RPMI7951 (cell line): Measurements from ENCODE around the gene ESRRB. TPM values are rescaled to one million over a fixed set of nuclear protein-coding genes. Genes with fewer than 3 reads are reported as not detected.

ENCODE experiments used
- DNase-seq: peaks from one replicate; pipeline ENCODE4 v3.0.0-alpha.2; 2012; ENCODE audit warnings: low read depth
- total RNA-seq: library from RNA; depleted of rRNA; stranded (reverse); fragments of >200 nt; shearing (Covaris generic); gene quantifications from 2 replicates; pipeline ENCODE4 v1.2.3, GENCODE V29; 2014

Gene ESRRB
- total RNA-seq, 1 experiment from 2014 or later = not detected

DNA sequence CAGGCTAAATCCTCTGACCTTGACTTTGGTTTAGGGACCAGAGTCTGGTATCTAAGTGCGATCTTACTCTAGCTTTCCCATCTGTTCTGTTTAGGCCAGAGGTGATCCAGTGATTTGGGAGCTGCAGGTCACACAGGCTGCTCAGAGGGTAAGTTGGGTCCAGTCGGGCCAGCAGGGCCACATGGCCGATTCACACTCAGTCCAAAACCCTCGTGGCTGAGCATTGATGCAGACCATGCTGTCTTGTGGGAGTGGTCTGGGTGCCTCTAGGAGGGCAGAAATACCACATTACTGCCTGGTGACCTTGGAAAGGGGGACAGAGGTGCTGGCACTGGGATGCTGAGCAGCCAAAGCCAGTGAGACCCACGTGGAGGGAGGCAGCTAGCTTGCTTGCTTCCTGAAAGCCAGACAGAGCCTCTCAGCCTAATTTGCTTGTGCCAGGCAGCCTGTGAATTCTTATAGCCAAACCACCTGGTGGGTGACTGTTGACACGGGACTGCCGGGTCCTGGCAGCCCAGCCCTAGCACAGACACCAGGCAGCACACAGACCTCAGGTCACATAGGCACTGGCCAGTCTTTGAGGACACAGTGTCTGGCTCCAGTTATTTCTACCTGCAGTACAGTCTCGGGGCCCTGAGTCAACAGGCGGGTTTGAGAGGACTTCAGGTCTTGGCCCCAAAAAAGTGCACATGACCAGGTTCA, 31.7 kb downstream of the ESRRB start:
- DNase-seq = no peak

DNA sequence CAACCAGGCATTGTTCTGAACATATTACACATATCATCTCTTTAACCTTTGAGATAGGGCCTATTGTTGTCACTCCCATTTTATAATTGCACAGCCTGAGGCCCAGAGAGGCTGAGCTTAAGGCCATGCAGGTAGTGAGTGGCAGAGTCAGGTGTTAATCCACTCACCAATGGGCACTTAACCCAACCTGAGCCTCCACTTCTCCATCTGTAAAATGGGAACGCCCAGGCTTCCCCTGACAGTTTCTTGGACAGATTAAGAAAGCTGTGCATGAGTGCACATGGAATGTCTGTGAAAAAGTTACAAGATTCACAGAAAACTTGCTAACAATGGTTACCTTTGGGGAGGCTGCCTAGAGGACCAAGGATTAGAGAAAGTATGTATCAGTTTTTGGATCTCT, 32.9 kb downstream of the ESRRB start:
- no peak for DNase-seq

DNA sequence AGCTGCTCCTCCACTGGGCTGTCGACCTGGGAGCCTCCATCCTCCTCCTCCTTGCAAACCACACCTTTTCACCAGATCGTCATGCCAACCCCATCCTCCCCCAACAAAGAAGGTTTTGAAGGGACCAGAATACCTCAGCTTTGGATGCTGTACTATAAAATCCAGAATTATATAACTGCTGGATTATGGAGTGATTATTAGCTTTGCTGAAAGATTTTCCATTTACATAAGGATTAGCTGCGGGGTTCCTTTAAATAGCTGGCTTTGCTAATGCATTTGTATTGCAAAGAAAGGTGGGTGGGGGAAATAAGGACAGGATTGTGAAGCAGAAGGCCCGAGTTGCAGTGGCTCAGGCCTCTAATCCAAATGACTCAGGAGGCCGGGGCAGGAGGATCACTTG, 36.6 kb downstream of the ESRRB start:
- no peak for DNase-seq

DNA sequence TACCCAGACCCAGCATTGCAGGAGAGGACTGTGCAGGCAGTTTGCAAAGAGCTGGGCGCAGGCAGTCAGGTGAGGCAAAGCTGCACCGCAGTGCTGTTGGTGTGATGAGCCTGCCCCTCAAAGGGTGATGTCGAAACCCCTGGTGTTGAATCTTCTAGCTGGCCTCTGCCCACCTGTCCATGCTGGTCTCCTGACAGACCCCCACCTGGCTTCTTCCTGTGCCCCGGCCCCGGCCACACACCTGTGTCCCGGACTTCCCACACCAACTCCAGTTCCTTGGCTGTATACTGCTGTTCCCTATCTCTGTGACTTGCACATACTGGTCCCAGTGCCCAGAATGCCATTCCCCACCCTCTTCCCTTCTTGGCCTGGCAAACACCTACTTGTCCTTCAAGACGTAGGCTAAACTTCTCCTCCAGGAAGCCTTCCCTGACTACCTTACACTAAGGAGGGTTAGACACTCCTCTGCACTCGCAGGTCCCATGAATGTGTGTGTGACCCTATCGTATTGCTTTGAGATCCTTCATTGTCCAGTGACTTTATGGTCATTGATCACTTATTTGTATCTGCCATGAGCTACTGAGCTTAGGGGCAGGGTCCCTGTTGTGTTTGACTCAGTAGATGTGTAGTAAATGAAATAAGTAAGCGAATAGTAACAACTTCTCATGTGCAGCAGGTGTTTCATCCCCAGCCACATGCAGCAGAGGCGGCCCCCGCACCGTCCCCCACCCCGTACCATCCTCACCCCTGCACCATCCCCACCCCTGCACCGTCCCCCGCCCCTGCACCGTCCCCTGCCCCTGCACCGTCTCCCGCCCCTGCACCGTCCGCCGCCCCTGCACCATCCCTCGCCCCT, 37.4 kb downstream of the ESRRB start:
- no peak for DNase-seq

DNA sequence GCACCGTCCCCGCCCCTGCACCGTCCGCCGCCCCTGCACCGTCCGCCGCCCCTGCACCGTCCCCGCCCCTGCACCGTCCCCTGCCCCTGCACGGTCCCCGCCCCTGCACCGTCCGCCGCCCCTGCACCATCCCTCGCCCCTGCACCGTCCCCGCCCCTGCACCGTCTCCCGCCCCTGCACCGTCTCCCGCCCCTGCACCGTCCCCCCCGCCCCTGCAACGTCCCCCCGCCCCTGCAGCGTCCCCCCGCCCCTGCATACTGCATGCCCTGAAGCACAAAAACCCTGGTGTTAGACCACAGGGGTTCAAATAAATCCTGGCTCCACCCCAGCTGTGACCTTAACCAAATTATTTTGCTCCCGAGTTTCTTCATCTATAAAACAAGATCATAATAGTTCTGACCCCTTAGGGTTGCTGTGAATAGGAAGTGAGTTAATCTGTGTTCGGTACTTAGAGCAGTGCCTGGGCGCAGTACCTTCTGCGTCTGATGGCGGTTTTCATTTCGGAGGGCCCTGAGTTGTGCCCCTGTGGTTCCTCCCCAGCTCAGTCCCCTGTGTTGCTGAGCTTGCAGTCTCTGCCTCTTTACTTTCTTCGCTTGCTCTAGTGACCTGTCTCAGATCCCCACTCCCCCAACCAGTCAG, 38.1 kb downstream of the ESRRB start:
- no peak for DNase-seq

DNA sequence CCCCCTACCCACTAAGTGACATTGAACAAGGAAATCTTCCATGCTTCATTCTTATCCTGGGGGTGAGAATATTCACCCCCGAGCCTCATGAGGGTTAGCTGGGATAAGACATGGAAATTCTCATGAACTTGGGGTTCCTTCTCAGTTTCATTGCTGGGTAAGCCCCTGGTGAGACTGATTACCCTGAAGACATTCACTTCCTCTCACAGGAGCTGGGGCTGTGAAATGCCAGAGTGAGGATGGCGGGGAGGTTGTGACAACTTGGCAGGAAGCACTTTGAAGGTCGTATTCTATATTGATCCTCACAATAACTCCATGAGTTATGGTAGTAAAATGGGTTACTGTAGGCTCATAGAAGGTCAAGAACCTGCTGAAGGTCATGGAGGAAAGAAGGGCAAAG, 43.5 kb downstream of the ESRRB start:
- DNase-seq = no peak

DNA sequence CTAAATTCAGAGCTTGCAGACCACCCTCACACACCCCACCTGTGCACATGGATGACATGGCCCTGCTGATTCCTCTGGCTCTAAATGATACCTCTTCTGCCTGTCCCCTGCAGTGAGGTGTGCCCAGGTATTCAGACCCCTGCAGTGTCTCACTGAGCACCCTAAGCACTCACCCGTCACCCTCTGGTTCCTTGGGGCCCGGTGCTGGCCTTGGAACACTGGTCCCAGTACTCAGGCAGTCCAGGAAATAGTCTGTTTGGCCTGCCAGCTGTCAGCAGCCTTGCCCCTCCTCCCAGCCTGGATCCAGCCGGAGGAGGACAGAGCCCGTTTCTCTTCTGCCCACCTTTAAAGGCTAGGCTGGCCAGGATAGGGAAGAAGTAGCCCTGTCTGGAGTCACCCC, 44.9 kb downstream of the ESRRB start:
- DNase-seq = no peak

DNA sequence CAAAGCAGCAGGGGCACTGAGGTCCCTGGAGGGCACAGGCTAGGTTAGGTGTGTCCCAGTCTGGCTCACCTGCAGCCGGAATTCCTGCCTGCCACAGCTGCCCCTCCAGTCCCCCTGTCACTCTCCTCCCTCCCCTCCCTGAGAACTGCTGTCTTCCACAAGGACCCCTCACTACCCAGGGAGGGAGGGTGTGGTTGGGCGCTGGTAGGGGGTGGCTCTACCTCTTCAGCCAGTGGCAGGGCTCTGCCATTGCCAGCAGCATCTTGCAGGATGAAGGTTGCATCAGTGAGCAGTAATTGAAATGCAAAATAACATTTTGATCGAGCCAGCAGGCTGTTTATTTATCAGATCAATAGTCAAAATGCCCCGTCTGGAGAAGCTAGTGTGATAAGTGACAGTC, 45.7 kb downstream of the ESRRB start:
- no peak for DNase-seq

DNA sequence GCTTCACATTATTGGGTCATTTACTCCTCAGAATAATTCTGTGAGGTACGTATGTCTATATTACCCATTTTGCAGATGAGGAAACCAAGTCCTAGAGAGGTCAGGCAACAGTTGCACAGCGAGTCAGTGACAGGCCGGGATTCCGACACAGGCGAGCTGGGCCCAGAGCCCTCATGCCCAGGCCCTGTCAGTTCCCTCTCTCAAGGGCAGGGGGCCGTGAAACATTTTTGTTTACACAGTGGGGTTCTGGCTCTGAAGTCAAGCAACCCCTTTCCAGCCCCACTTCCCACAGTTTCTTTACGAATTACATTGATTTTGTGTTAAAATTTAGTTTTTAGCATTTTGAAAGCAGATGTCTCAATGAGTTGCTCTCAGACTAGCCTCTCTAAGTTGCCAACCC, 46.7 kb downstream of the ESRRB start:
- DNase-seq = no peak

DNA sequence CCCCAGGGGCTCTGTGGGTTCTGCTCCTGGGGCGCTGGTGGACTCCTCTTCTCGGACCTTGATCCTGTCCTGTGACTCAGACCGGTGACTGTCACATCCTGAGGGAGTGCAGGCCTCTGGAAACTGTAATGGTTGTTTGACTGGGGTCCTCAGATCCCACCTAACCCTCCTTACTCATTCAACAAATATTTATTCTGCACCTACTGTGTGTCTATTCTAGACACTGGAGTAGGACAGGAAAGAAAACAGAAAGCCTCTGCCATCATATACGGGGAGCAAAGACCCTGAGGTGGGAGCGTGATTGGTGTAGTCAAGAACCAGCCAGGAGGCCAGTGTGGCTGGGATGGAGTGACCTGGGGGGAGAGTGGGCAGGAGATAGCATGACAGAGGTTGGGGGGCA, 47.6 kb downstream of the ESRRB start:
- DNase-seq = no peak

DNA sequence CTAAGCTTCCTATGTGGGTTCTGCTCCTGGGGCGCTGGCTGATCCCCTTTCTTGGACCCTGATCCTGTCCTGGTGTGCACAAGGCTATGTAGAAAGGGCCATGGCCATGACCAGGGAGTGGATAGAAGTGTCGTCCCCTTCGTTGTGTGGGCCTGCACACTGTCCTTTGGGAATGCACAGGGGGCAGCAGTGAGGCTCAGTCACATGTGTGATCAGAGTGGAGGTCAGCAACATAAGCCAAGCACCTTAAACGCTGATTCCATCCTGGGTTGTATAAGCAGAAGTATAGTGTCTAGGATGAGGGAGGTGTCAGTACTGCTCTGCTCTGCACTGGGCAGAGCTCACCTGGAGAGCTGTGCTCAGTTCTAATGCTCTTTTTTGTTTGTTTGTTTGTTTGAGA, 48.4 kb downstream of the ESRRB start:
- no peak for DNase-seq

DNA sequence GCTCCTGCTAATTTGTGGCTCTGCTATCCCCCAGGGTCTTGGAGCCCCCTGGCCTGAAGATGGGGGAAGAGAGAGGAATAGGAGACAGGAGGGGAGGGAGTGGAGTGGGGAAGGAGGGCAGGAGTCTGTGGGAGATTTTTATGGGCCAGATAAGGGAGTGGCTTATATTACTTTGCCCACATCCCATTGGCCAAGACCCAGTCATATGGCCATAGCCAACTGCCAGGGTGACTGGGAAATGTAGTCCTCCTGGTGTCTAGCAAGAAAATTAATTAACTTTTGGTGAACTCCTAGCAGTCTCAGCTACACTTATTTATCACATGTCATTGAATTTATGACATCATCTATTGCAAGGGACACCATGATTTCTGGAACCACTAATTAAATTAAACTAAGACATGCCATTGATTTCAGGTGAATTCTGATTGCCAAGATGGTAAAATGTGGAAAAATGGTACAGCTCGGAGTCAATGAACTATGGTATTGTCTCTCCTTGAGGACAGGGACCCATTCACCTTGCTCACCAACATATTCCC, 50.3 kb downstream of the ESRRB start:
- peak; percentile 2 for DNase-seq

DNA sequence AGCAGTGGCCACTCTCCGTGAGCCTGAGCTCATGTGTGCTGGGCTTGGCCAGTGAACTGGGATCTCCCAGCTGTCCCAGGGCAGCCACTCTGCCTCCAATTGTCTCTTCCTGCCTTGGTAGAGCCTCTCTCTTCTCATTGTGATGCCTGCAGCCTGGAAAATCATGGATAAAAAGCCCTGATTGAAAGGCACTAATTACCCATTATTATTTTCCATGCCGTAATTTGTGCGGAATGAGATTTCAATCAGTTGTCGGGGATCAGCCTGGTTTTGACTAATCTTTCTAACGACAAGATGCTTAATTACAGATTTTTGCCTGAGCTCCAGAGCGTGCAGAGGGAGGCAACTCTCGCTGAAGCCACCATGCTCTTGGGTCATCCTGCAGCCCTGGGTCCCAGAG, 52.7 kb downstream of the ESRRB start:
- DNase-seq = no peak

DNA sequence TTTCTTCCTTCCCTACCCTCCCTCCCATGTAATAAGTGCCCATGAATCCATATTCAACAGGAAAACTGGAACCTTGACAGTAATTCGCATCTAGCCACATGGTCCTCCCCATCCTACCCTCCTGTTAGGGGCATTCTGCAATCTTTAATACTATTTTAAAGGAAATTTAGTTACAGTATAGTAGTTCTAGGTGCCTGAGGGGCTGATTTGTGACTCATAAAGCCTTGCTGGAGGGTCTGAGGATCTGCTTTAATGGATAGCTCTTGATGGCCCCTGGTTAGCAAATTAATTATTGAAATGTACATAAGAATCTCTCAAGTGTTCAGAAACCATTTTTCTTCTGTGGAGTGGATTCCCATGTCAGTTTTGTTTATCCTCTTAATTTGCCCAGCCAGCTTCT, 54.1 kb downstream of the ESRRB start:
- DNase-seq = no peak

DNA sequence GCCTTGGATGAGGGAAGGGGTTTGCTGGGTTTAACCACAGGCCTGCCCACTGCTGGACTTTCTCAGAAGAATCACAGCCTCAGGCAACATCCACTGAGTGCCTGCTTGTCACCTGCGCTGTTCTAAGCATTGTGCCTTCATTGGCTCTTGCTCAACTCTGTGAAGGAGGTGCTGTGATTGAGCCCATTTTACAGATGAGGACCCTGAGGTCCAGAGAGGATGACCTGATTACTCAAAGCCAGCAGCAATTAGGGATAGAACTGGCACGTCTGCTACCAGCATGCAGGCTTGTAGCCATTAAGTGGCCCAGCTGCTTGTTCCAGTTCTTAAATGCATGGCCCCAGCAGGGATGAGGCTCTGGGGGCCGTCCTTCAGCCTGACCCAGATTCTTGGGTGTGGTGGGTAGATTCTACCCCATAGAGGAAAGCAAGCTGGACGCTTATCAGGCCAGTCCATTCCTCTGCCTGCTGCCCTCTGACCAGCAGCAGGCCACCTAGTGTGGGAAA, 54.6 kb downstream of the ESRRB start:
- DNase-seq = no peak

DNA sequence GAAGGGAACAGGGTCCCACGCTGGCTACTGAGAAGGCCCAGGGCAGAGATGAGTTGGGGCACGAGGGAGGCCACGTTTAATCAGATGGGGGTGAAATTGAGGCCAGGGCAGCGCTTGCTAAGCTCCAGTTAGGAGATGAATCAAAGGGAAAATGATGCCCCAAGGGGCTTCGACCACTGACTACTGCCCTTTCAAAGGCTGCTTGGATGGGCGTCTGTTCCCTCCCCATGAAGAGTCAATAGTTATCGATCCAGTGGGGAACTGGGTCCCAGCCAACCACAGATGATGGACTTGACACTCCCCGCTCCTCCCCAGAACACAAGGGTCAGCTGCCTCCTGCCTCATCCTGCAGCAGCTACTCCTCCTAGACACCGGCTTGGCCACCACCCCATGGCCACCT, 55.6 kb downstream of the ESRRB start:
- no peak for DNase-seq

DNA sequence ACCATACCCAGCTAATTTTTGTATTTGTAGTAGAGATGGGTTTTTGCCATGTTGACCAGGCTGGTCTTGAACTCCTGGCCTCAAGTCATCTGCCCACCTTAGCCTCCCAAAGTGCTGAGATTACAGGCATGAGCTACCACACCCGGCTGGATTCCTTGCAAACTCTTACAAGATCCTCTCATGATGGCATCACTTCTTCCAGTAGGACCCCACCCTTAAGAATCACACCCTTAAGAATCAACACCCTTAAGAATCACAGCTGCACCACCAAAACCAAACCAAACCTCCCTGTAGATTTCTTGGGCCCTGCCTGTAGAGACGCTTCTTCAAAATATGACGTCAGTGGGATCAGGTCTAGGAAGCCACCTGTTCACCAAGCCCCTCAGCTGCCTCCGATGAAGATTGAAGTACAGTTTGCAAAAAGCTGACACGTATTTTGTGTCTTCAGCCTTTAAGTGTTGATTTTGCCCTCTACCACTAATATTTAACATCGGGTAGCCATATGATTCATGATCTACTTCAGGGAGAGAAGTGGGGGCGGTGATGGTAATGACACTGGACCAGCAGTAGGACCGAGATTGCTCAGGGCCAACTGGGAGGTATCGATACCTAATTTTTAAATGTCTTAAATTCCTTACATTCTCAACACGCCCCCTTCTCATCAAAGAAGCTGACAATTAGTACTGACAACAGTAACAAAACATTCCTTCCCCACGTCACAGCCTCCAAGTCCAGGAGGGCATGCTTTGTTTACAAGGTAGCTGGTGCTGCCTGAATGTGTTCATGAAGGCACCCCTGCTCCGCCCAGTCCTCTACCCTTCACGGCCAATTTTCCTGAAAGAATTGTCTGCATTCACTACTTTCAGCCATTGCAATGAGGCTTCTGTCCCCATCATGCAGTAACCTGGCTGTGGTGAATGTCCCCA, 57.2 kb downstream of the ESRRB start:
- DNase-seq = no peak

DNA sequence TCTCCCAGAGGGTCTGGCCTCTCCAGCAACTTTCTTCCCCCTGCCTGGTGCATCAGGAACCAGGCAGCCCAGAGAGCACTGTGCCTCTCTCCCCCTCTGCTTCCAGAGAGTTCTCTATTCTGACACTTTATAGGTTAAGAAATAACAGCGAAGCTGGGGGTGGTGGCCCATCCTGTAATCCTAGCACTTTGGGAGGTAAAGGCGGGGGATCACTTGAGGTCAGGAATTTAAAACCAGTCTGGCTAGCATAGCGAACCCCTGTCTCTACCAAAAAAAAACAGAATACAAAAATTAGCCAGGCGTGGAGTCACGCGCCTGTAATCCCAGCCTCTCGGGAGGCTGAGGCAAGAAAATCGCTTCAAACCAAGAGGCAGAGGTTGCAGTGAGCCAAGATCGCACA, 58.3 kb downstream of the ESRRB start:
- DNase-seq = no peak

DNA sequence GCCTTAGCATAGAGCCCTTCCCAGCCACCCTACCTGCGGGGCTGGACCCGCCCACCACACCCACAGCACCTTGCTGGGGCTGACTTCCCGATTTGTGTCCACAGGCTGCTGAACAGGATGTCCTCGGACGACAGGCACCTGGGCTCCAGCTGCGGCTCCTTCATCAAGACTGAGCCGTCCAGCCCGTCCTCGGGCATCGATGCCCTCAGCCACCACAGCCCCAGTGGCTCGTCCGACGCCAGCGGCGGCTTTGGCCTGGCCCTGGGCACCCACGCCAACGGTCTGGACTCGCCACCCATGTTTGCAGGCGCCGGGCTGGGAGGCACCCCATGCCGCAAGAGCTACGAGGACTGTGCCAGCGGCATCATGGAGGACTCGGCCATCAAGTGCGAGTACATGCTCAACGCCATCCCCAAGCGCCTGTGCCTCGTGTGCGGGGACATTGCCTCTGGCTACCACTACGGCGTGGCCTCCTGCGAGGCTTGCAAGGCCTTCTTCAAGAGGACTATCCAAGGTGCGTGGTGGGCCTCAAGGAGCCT, 63.4 kb downstream of the ESRRB start:
- no peak for DNase-seq

DNA sequence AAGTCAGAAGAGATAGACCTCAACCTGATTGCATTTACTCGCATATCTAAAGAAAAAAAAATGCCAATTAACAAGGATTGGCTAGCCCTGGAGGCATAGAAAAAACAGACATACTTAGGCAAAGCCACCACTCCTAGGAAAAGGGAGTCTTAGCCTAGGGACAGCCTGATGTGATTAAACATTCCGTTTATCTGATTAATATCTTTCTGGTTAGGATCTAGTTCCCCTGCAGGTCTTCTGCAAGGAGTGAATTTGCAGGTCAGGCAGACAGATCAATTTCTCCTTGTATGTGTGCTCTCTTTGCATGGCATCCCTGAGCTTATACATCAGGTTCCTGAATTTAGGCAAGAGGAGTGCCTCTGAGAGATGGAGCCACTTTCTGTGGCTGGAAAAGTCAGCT, 70.5 kb downstream of the ESRRB start:
- no peak for DNase-seq

DNA sequence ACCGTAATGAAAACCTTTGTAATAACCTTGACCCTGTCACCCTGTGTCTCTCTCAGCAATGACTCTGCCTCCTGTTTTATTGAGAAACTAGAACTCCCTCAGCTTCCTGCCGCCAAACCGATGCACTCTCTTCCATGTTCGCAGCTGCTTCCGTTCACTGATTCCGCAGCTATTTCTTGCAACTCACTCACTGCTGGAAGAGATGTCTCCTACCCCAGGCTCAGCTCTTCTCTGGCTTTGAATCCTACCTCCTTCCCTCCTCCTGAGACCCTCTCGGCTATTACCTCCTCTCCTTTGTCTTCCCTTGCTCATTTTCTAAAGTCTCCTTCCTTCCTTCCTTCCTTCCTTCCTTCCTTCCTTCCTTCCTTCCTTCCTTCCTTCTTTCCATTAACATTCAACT, 71.0 kb downstream of the ESRRB start:
- no peak for DNase-seq
